ENCODE data around the gene SNRNP35.
"Not testable (repeated sequence)": the region's sequence is repeated elsewhere in the genome, so short reads cannot be mapped to it uniquely, and the experiment has no call there.

The SNRNP35 gene

GRCh38 chr12:123502163-123502704, 44.3 kb downstream of the SNRNP35 start:
- in situ Hi-C loops (cut with HindIII; ENCODE audit: low sequenced_read_pairs), result no loop called here
- no peak overlapping the region for H3K4me3 ChIP-seq (ENCODE audit: low read depth, low read length)
- TF ChIP-seq CTCF (IDR thresholded peaks at IDR 0.05; ENCODE audit: low read depth, low read length, missing control alignments), result no peak
- no peak for DNase-seq (ENCODE audit: low read depth)

DNA sequence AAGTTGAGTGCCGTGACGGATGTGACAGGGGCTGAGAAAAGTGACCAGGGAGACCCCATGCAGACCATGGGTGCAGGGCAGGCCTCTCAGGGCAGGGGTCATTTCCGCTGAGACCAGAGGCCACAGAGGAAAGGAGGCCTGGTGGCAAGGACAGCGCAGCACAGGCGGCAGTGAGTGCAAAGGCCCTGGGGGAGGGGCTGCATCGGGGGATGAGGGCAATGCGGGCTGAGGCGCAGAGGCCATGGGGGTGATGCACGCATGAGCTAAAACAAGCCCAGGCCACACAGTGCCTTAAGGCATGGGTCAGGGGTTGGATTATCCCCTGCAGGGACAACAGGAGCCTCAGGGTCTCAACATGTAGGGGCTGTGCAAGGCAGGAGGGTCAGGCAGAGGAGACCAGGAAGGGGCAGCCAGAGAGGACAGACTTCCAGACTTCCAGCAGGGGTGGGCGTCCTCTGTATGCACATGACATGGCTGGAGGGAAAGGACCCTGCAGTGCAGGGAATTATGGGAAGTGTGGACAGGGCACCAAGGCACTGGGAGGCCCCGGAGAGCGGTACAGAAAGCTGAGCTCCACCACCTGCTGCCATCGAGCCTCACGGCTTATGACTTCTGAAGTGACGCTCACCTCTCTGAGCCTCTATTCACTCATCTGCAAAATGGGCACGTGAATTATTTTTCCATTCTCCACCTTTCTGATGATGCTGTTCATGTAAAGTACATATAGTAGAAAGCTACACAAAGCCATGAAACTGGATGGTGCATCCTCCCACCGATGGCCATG, 48.3 kb downstream of the SNRNP35 start:
- TF ChIP-seq CTCF (IDR thresholded peaks at IDR 0.05; ENCODE audit: low read depth, low read length, missing control alignments), result no peak
- DNase-seq (ENCODE audit: low read depth), result no peak
- H3K4me3 ChIP-seq (ENCODE audit: low read depth, low read length), result no peak overlapping the region
- in situ Hi-C loops (cut with HindIII; ENCODE audit: low sequenced_read_pairs), result no loop called here

DNA sequence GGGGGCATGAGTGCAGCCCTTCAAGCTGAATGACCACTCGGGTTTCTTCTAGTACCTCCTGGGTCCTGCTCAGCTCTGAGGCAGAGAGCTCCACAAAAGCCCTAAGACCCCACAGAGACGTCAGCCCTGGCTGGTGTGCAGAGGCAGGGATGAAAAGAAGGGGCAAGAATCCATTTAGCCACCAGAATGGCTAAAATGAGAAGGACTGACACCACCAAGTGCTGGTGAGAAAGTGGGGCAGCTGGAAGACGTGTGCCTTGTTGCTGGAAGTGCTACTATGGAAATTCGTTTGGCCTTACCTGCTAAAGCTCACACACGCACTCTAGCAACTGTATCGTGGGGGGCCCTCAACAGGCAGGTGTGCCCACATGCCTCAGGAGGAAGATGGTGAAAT, 48.9 kb downstream of the SNRNP35 start:
- H3K4me3 ChIP-seq (ENCODE audit: low read depth, low read length), result no peak overlapping the region
- TF ChIP-seq CTCF (IDR thresholded peaks at IDR 0.05; ENCODE audit: low read depth, low read length, missing control alignments), result no peak
- in situ Hi-C loops (cut with HindIII; ENCODE audit: low sequenced_read_pairs), result no loop called here
- DNase-seq (ENCODE audit: low read depth), result no peak

DNA sequence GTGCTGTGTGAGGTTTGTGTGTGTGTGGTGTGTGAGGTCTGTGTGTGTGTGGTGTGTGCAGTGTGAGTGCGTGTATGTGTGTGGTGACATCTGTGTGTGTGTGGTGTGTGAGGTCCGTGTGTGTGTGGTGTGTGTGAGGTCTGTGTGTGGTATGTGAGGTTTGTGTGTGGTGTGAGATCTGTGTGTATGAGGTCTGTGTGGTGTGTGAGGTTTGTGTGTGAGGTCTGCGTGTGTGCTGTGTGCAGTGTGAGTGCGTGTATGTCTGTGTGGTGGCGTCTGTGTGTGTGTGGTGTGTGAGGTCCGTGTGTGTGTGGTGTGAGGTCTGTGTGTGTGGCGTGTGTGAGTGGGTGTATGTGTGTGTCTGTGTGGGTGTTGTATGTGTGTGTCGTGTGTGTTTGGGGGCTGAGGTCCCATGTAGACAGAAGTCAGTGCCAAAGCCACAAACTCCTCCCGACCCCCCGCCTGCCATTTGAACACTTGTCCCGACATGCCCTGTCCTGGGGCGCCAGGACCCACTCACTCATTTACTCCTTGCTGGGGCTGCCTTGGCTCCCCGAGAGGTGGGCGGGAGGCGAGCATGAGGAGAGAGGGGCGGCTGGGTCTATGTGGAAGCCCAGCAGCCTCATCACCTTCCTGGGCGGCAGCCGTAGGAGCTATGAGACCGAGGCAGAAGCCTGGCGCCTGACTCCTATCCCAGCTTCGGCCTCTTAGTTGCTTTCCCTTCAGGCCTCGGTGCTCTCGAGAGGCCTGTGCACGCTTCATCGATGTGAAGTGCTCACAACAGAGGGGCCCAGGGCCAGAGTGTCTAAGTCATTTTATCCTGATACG, 55.1 kb downstream of the SNRNP35 start:
- H3K4me3 ChIP-seq (ENCODE audit: low read depth, low read length), result no peak overlapping the region
- no peak for TF ChIP-seq CTCF (IDR thresholded peaks at IDR 0.05; ENCODE audit: low read depth, low read length, missing control alignments)
- in situ Hi-C loops (cut with HindIII; ENCODE audit: low sequenced_read_pairs), result no loop called here
- DNase-seq (ENCODE audit: low read depth), result no peak

DNA sequence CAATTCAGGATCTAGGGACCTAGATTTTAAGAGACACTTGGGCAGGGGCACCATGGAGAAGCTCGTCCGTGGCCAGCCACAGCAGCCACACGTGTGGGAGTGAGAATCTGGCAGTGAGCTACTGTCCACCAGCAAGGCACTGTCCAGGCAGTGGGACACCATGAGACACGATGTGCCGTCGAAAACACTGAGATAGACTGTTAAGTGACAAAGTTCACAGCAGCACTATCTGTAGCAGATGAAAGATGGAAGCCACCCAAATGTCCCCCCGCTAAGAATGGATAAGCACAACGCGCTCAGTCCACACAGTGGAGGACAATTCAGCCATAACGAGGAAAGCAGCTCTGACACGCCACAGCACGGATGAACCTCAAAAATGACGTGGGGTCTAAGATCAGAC, 55.9 kb downstream of the SNRNP35 start:
- no peak for TF ChIP-seq CTCF (IDR thresholded peaks at IDR 0.05; ENCODE audit: low read depth, low read length, missing control alignments)
- no peak for DNase-seq (ENCODE audit: low read depth)
- no peak overlapping the region for H3K4me3 ChIP-seq (ENCODE audit: low read depth, low read length)
- in situ Hi-C loops (cut with HindIII; ENCODE audit: low sequenced_read_pairs), result no loop called here

DNA sequence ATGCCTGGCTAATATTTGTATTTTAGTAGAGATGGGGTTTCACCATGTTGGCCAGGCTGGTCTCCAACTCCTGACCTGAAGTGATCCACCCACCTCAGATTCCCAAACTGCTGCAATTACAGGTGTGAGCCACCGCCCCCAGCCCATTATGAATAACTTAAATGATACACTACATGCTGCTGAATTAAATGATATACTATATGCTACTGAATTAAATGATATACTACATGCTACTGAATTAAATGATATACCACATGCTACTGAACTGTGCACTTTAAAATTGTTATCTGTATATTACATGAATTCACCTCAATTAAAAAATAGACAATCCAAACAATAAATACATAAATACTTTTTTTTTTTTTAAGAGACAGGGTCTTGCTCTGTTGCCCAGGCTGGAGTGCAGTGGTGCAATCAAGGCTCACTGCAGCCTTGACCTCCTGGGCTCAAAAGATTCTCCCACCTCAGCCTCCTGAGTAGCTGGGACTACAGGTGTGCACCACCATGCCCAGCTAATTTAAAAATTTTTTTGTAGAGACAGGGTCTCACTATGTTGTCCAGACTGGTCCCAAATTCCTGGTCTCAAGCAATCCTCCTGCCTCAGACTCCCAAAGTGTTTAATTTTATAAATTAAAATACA, 56.8 kb downstream of the SNRNP35 start:
- in situ Hi-C loops (cut with HindIII; ENCODE audit: low sequenced_read_pairs); H3K4me3 ChIP-seq (ENCODE audit: low read depth, low read length); DNase-seq (ENCODE audit: low read depth): not testable (repeated sequence)

Data from astrocyte of the cerebellum (primary cell).